SU-DHL-6 (cell line): Measurements from ENCODE around the gene PPM1B.

Experiments used
- H2AFZ ChIP-seq: fragments of 200-600 bp; sonication (generic); 2 replicates; pipeline ENCODE4 v1.6.1; 2014; ENCODE audit warnings: low read depth, mild to moderate bottlenecking, moderate library complexity, mixed read lengths, antibody characterized with exemption, low read length; ENCODE audit not compliant: severe bottlenecking
- H3F3A ChIP-seq: fragments of 200-600 bp; shearing (Covaris generic); 2 replicates; pipeline ENCODE4 v1.6.0; 2016; ENCODE audit warnings: antibody characterized with exemption, mild to moderate bottlenecking; ENCODE audit not compliant: insufficient read depth
- H3K27ac ChIP-seq: fragments of 200-600 bp; sonication (generic); 2 replicates; pipeline ENCODE4 v1.5.1; 2016; ENCODE audit warnings: low read depth, mild to moderate bottlenecking, low read length, moderate library complexity, mixed read lengths
- H3K27me3 ChIP-seq: fragments of 200-600 bp; sonication (generic), shearing (Covaris generic); 2 replicates; pipeline ENCODE4 v1.6.0; 2014; ENCODE audit warnings: mild to moderate bottlenecking, low read length
- H3K36me3 ChIP-seq: fragments of 200-600 bp; sonication (generic); 2 replicates; pipeline ENCODE4 v1.6.1; 2014; ENCODE audit warnings: mild to moderate bottlenecking, low read length, mixed read lengths
- H3K4me2 ChIP-seq: fragments of 300-600, 200-600 bp; shearing (Covaris generic), sonication (generic); 2 replicates; pipeline ENCODE4 v1.6.0; 2014; ENCODE audit warnings: low read length, low read depth, mild to moderate bottlenecking; ENCODE audit not compliant: poor library complexity, severe bottlenecking
- H3K4me3 ChIP-seq: fragments of 200-600 bp; sonication (generic); 2 replicates; pipeline ENCODE4 v1.5.1; 2014; ENCODE audit warnings: antibody characterized with exemption, low read length, mild to moderate bottlenecking, mixed read lengths; ENCODE audit not compliant: insufficient read depth, poor library complexity, severe bottlenecking
- H3K79me2 ChIP-seq: fragments of 200-600 bp; sonication (generic); 2 replicates; pipeline ENCODE4 v1.6.1; 2014; ENCODE audit warnings: mild to moderate bottlenecking, low read length, moderate library complexity; ENCODE audit not compliant: insufficient read depth
- H3K9ac ChIP-seq: fragments of 200-600 bp; sonication (generic); 2 replicates; pipeline ENCODE4 v1.7.0; 2014; ENCODE audit warnings: mild to moderate bottlenecking, low read length
- H3K9me2 ChIP-seq: fragments of 200-600 bp; sonication (generic); replicated peaks from 2 replicates; pipeline ENCODE4 v1.6.1; 2014; ENCODE audit warnings: low read length; ENCODE audit not compliant: insufficient read depth
- H3K9me3 ChIP-seq: fragments of 200-600 bp; sonication (generic); 2 replicates; pipeline ENCODE4 v1.6.1; 2014; ENCODE audit warnings: low read length, mixed read lengths; ENCODE audit not compliant: insufficient read depth
- H4K20me1 ChIP-seq: fragments of 200-600 bp; sonication (generic); 2 replicates; pipeline ENCODE4 v1.6.1; 2014; ENCODE audit warnings: low read depth, mild to moderate bottlenecking, antibody characterized with exemption, low read length, moderate library complexity, mixed read lengths
- EZH2phosphoT487 ChIP-seq: fragments of 200-600 bp; sonication (generic), shearing (Covaris generic); conservative IDR thresholded peaks from 2 replicates; pipeline ENCODE4 v1.6.1; 2018; ENCODE audit warnings: mild to moderate bottlenecking, antibody characterized with exemption, low read length, moderate library complexity, mixed read lengths
- TF ChIP-seq, protein P1 (sequence below): fragments of 200-600 bp; sonication (generic); IDR thresholded peaks from one replicate; pipeline ENCODE4 v1.5.1; 2017; ENCODE audit warnings: antibody characterized with exemption, mild to moderate bottlenecking, low read length, moderate library complexity; ENCODE audit not compliant: insufficient read depth, poor library complexity, severe bottlenecking

PPM1B gene

DNA sequence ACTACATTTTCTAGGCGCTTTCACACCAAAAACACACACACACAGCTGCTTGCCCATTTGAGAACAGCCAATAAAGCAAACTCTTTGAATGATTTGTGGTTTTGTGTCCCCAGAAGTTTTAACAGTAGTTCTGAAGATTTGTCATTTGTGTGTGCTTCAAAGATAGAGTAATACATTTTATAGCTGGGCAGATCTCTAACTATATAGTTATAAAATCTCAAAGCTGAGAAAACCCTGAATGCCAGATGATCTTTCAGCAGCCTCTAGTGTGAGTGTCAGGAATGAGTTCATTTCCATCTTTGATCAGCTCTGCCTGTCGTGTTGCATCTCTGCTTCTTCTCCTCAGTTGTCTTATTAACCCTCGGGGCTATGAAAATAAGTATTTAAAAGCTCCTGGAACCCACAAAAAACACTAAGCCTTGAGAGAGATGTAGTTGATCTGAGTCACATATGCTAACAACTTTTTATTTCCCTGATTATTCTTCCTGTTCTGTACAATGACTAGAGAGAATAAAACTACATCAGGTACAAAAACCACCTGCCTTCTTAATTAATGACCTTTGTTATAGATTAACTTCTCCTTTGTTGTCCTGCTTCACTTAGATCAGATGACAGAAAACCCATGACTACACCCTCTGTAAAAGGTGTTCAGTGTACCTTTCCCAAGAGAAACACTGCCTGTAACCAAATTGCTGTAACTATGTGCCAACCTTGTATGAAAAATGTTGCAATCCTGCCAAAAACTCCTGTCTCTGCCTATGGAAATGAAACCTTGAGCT, 76.6 kb downstream of the PPM1B start:
- Histone ChIP-seq H4K20me1 (0 out of 2 replicates have a peak, but pooled peaks cover 8% of the 10 kb centered on the region), H3K36me3 (no peaks in the 10 kb centered on the region), H3K9me2 (no peaks in the 10 kb centered on the region), H3K4me2 (no peak overlapping the region), H3K9me3 (no peaks in the 10 kb centered on the region), H3K27me3 (no peaks in the 10 kb centered on the region), H3F3A (no peaks in the 10 kb centered on the region), H3K9ac (no peak overlapping the region), H3K4me3 (no peak overlapping the region), H3K27ac (no peak overlapping the region), H3K79me2 (no peaks in the 10 kb centered on the region), H2AFZ (no peak overlapping the region)
- TF ChIP-seq, protein P1, sequence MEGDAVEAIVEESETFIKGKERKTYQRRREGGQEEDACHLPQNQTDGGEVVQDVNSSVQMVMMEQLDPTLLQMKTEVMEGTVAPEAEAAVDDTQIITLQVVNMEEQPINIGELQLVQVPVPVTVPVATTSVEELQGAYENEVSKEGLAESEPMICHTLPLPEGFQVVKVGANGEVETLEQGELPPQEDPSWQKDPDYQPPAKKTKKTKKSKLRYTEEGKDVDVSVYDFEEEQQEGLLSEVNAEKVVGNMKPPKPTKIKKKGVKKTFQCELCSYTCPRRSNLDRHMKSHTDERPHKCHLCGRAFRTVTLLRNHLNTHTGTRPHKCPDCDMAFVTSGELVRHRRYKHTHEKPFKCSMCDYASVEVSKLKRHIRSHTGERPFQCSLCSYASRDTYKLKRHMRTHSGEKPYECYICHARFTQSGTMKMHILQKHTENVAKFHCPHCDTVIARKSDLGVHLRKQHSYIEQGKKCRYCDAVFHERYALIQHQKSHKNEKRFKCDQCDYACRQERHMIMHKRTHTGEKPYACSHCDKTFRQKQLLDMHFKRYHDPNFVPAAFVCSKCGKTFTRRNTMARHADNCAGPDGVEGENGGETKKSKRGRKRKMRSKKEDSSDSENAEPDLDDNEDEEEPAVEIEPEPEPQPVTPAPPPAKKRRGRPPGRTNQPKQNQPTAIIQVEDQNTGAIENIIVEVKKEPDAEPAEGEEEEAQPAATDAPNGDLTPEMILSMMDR: no peak
- TF ChIP-seq EZH2phosphoT487: no peak

DNA sequence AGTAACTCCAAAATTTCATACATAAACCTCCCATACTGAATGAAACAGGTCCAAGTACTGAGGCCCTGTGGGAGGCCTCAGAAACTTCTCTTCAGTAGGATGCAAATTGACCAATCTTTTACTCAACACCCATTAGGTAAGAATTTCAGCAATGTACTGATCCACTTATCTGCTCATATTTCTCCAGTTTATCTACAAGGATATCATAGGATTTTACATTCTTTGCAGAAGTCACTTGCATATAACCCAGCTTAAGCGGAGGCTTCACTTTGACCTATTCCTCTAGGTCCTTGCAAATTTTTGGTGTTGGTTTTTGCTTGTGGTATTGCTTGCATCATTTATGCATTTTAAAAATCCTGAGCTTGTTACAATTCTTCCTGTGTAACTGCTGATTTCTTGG, 77.8 kb downstream of the PPM1B start:
- Histone ChIP-seq H3F3A (no peaks in the 10 kb centered on the region), H3K4me2 (no peak overlapping the region), H3K9me2 (no peaks in the 10 kb centered on the region), H3K9ac (no peak overlapping the region), H3K27ac (no peak overlapping the region), H3K9me3 (no peaks in the 10 kb centered on the region), H3K79me2 (no peaks in the 10 kb centered on the region), H4K20me1 (0 out of 2 replicates have a peak, but pooled peaks cover 8% of the 10 kb centered on the region), H3K4me3 (no peak overlapping the region), H3K36me3 (no peaks in the 10 kb centered on the region), H3K27me3 (no peaks in the 10 kb centered on the region), H2AFZ (no peak overlapping the region)
- TF ChIP-seq EZH2phosphoT487: no peak
- TF ChIP-seq, protein P1: no peak

DNA sequence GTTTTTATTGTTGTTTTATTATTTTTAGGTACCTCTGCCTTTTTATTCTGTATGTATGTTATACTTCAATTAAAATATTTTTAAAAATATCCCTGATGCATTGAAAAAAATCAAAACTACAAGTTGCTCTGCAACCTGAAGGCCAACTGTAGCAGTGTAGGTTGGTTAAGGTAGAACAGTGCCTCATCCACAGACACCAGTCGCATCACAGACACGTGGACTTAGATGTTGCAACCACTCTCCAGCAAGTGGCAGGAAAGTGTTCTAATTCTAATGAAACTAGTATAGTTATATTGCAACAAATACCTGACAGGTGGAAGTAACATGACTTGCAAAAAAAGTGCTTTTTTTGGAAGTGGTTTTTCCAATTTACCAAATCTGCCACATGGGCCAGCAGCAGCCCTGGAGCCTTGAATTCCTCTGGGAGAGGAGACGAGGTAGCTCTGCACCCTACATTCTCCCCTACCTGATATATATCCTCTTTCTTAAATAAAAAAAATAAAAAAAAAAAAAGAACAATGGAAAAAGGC, 78.2 kb downstream of the PPM1B start:
- Histone ChIP-seq H3K9me2 (no peaks in the 10 kb centered on the region), H3K36me3 (no peaks in the 10 kb centered on the region), H3K27me3 (no peaks in the 10 kb centered on the region), H3K79me2 (no peaks in the 10 kb centered on the region), H3F3A (no peaks in the 10 kb centered on the region), H4K20me1 (0 out of 2 replicates have a peak, but pooled peaks cover 8% of the 10 kb centered on the region), H3K9me3 (no peaks in the 10 kb centered on the region), H2AFZ (no peak overlapping the region), H3K27ac (no peak overlapping the region), H3K9ac (no peak overlapping the region), H3K4me3 (no peak overlapping the region), H3K4me2 (no peak overlapping the region)
- TF ChIP-seq, protein P1: no peak
- no peak for TF ChIP-seq EZH2phosphoT487
